DMS114 treated with DMSO at 0.1 percent for 48 hours (cell line): ENCODE data around the gene KCNAB3.

Source experiments
- DNase-seq: peaks from one replicate; lab custom pipeline; 2025; ENCODE audit not compliant: unreplicated experiment; lab: John Stamatoyannopoulos, UW

The KCNAB3 gene

GRCh38 chr17:7940743-7941142 is 11.1 kb upstream of the KCNAB3 start:
- DNase-seq, result no peak

GRCh38 chr17:7940034-7940433 is 10.4 kb upstream of the KCNAB3 start:
- no peak for DNase-seq

GRCh38 chr17:7935859-7936258 is 6.2 kb upstream of the KCNAB3 start:
- no peak for DNase-seq

- DNase-seq, result no peak
These were observed 3.3 kb upstream of the KCNAB3 start for GRCh38 chr17:7932949-7933348.

- DNase-seq, result peak; percentile 22
These were observed 2.8 kb upstream of the KCNAB3 start for GRCh38 chr17:7932483-7932891.

GRCh38 chr17:7931709-7932482 is 2.2 kb upstream of the KCNAB3 start, which contains the start of the genes CNTROB and TRAPPC1:
Gene CNTROB (plus strand): TSS chr17:7932206. CDS start chr17:7933080, 874 bp downstream.
Gene TRAPPC1 (minus strand): TSS chr17:7931946. CDS start chr17:7931829, 117 bp downstream.
- DNase-seq, result peak; percentile 96

GRCh38 chr17:7930841-7931631 is 1.4 kb upstream of the KCNAB3 start:
- no peak for DNase-seq

- DNase-seq, result no peak
These were observed 2.1 kb downstream of the KCNAB3 start for GRCh38 chr17:7927596-7927995.

GRCh38 chr17:7922845-7923628 is 6.6 kb downstream of the KCNAB3 start:
- no peak for DNase-seq

- no peak for DNase-seq
These were observed 7.3 kb downstream of the KCNAB3 start for GRCh38 chr17:7922269-7922844.

GRCh38 chr17:7916808-7917207 is 12.8 kb downstream of the KCNAB3 start:
- no peak for DNase-seq

- no peak for DNase-seq
These were observed 13.3 kb downstream of the KCNAB3 start for GRCh38 chr17:7916385-7916682.

GRCh38 chr17:7915611-7916384 is 13.9 kb downstream of the KCNAB3 start, which contains the start of gene RNF227:
Gene RNF227 (minus strand): TSS chr17:7916289. CDS start chr17:7916195, 94 bp downstream.
- DNase-seq, result peak; percentile 84

GRCh38 chr17:7915179-7915610 is 14.5 kb downstream of the KCNAB3 start:
- no peak for DNase-seq

GRCh38 chr17:7912927-7913524 is 16.6 kb downstream of the KCNAB3 start:
- DNase-seq, result peak; percentile 52

GRCh38 chr17:7911116-7911515 is 18.5 kb downstream of the KCNAB3 start:
- DNase-seq, result no peak

GRCh38 chr17:7910711-7911110 is 18.9 kb downstream of the KCNAB3 start:
- DNase-seq, result no peak

GRCh38 chr17:7910281-7910680 is 19.4 kb downstream of the KCNAB3 start:
- no peak for DNase-seq

- DNase-seq, result no peak
These were observed 20.6 kb downstream of the KCNAB3 start for GRCh38 chr17:7909089-7909488.
